Type B pancreatic cell (in vitro differentiated cells): Measurements from ENCODE around the gene TRMT1. TPM values are rescaled to one million over a fixed set of nuclear protein-coding genes. Genes with fewer than 3 reads are reported as not detected.

Experiments used
- DNase-seq: peaks from one replicate; pipeline ENCODE4 v3.0.0; 2021; ENCODE audit warnings: mixed read lengths; ENCODE audit not compliant: unreplicated experiment; ENCODE audit errors: extremely low spot score
- H3K27ac Mint-ChIP-seq: 2 replicates; pipeline ENCODE4 v1.8.0; 2021; ENCODE audit warnings: mild to moderate bottlenecking, mixed read lengths
- H3K27me3 Mint-ChIP-seq: 2 replicates; pipeline ENCODE4 v1.8.0; 2021; ENCODE audit warnings: mixed read lengths
- H3K36me3 Mint-ChIP-seq: 2 replicates; pipeline ENCODE4 v1.8.0; 2021; ENCODE audit warnings: mixed read lengths
- H3K4me1 Mint-ChIP-seq: one replicate; pipeline ENCODE4 v1.8.0; 2021; ENCODE audit warnings: mixed read lengths; ENCODE audit not compliant: unreplicated experiment
- H3K4me3 Mint-ChIP-seq: 2 replicates; pipeline ENCODE4 v1.8.0; 2021; ENCODE audit warnings: mild to moderate bottlenecking, mixed read lengths
- H3K9me3 Mint-ChIP-seq: 2 replicates; pipeline ENCODE4 v1.8.0; 2021; ENCODE audit warnings: mixed read lengths
- total RNA-seq: library from RNA; stranded (reverse); gene quantifications from 2 replicates; pipeline ENCODE4 v1.2.1, GENCODE V29; 2021; ENCODE audit warnings: low replicate concordance
- TF ChIP-seq, protein P1 (sequence below): fragments of 200-600 bp; sonication (generic); conservative IDR thresholded peaks from 2 replicates; pipeline ENCODE4 v1.5.0; 2021; ENCODE audit warnings: antibody characterized with exemption, mild to moderate bottlenecking

TRMT1 gene
- total RNA-seq, 1 donor from 2014 or later, result 69.7 TPM

DNA sequence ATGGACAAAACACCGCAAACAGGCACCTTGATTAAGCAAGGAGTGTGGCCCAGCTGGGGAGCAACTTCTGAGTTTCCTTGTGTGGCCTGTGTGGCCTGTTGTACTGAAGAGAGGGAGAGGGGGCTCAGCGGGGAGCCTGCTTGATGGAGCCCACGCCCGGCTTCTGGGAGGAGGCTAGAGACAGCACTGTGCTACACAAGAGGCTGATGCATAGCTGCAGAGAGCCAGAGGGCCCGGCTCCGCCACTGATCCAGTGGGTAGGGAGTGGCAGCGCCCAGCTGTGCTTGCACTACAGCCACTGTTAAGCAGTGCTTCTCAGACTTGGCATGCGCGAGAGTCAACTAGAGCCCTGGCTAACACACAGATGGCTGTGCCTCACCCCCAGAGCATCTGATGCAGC is 32.9 kb downstream of the TRMT1 start:
- H3K27ac Mint-ChIP-seq, result no peak overlapping the region
- peaks cover 34% of the 10 kb centered on the region for H3K4me1 Mint-ChIP-seq
- TF ChIP-seq, protein P1, sequence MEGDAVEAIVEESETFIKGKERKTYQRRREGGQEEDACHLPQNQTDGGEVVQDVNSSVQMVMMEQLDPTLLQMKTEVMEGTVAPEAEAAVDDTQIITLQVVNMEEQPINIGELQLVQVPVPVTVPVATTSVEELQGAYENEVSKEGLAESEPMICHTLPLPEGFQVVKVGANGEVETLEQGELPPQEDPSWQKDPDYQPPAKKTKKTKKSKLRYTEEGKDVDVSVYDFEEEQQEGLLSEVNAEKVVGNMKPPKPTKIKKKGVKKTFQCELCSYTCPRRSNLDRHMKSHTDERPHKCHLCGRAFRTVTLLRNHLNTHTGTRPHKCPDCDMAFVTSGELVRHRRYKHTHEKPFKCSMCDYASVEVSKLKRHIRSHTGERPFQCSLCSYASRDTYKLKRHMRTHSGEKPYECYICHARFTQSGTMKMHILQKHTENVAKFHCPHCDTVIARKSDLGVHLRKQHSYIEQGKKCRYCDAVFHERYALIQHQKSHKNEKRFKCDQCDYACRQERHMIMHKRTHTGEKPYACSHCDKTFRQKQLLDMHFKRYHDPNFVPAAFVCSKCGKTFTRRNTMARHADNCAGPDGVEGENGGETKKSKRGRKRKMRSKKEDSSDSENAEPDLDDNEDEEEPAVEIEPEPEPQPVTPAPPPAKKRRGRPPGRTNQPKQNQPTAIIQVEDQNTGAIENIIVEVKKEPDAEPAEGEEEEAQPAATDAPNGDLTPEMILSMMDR, result no peak
- H3K4me3 Mint-ChIP-seq, result no peak overlapping the region
- no peaks in the 10 kb centered on the region for H3K9me3 Mint-ChIP-seq
- no peaks in the 10 kb centered on the region for H3K36me3 Mint-ChIP-seq
- DNase-seq, result no peak
- H3K27me3 Mint-ChIP-seq, result peaks cover 64% of the 10 kb centered on the region

DNA sequence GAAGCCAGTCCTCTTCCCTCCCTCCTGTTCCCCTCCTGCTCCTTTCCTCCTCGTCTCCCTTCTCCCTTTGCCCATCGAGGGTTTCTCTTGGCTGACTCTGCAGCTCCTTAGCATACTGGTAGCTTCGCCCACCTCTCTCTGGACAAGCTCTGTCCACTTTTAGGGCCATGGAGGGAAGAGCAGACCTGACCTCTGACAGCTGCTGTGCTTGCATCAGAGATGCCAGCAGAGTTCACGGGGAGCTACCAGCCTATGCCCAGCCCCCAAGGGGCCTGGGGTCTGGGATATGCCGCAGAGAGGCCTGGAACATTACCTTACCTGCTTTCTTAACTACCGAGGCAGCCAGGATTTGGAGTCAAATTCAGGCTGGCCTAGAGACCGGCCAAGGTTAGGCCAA is 33.5 kb downstream of the TRMT1 start:
- Mint-ChIP-seq H3K9me3 (no peaks in the 10 kb centered on the region), H3K27me3 (peaks cover 61% of the 10 kb centered on the region), H3K4me1 (peaks cover 34% of the 10 kb centered on the region), H3K4me3 (no peak overlapping the region), H3K27ac (no peak overlapping the region), H3K36me3 (no peaks in the 10 kb centered on the region)
- DNase-seq, result no peak
- TF ChIP-seq, protein P1, result no peak

DNA sequence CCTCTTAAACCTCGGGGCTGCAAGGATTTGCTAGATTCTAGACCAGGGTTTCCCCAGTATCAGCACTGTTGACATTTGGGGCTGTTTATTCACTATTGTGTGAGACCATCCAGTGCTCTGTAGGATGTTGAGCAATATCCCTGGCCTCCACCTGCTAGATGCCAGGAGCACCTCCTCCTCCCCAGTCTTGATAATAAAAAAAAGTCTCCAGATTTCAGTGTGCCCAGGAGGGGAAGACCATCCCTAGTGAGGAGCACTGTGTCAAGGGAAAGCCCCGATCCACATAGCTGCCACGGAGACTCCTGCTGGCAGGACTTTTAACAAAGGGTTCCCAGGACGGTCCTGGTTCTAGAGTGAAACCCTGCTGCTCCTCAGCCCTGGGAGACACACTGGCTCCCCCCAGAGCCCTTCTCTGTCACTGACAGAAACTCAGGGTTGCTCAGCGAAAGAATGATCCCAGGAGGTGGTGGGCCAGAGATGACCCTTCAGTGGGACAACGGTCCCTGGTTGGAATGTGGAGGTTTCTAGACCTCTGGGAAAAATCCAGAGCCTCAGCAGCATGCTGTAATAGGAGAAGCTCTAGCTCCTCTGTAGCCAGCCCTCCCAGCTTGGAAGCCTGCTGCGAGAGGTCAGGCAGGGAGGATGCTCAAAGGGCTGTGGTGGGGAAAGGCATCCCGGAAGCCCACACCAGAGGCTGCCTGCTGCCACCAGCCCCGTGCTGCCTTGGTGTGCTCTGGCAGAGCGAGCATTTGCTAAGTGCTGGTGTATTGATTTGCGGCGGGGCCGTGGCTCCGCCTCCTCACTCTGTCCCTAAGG is 34.1 kb downstream of the TRMT1 start:
- no peak overlapping the region for H3K4me3 Mint-ChIP-seq
- H3K27me3 Mint-ChIP-seq, result peaks cover 61% of the 10 kb centered on the region
- no peak overlapping the region for H3K27ac Mint-ChIP-seq
- H3K9me3 Mint-ChIP-seq, result no peaks in the 10 kb centered on the region
- peaks cover 34% of the 10 kb centered on the region for H3K4me1 Mint-ChIP-seq
- no peaks in the 10 kb centered on the region for H3K36me3 Mint-ChIP-seq
- no peak for DNase-seq
- TF ChIP-seq, protein P1, result peak; percentile 34

DNA sequence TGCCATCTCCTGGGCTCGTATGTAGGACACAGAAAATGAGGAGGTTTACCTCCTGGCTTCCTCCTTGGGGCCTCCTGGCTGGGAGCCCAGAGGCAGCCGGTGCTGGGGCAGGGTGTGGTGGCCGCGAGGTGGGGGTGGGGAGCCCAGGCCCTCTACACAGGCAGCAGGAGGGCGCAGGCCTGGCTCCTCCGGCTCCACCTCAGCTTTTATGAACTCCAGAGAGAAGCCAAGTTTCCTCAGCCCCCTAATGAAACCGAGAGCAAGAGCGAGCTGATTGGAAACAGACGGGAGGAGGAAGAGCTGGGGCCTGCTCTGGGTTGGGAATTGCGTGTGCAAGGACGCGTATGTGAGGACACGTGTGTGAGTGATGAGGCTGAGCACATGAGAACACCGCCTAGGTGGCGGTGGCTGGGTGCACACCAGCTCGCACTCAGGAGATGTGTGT is 37.0 kb downstream of the TRMT1 start:
- Mint-ChIP-seq H3K27me3 (peaks cover 57% of the 10 kb centered on the region), H3K4me1 (peaks cover 28% of the 10 kb centered on the region)
- DNase-seq, result no peak

DNA sequence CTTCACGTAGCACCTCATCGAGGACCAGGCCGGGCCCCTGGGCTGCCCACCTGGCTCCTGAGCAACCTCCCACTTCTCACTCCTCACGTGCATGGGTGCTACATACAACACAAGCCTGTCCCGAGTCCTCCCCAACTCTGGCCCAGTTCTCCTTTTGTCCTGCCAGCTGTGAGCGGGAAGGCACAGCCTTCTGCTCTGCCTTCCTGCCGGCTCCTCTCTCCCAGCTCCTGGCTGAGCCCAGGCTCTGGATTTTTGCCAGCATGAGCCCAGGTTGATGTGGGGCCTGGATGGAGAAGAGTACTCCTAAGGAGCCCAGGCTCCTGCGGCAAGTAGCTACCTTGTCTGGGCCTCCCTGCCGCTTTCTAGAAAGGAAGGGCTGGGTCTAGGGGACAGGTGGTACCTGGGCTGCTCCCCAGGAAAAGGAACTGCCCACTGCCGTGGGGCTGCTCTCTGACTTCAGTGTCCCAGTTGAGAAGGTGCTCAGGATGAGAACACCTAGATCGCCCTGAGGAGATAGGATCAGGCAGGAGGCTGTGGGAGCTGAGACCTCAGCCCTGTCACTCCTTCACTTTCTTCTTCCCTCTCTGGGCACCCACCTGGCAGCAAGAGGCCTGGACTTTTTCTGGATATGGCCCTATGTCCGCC is 37.5 kb downstream of the TRMT1 start:
- no peaks in the 10 kb centered on the region for H3K36me3 Mint-ChIP-seq
- H3K4me3 Mint-ChIP-seq, result no peak overlapping the region
- H3K27me3 Mint-ChIP-seq, result peaks cover 54% of the 10 kb centered on the region
- TF ChIP-seq, protein P1, result no peak
- H3K9me3 Mint-ChIP-seq, result no peaks in the 10 kb centered on the region
- H3K27ac Mint-ChIP-seq, result no peak overlapping the region
- H3K4me1 Mint-ChIP-seq, result peaks cover 28% of the 10 kb centered on the region
- DNase-seq, result no peak

More for the DNA sequence above, 37.0 kb downstream of the TRMT1 start:
- Mint-ChIP-seq H3K4me3 (no peak overlapping the region), H3K36me3 (no peaks in the 10 kb centered on the region), H3K9me3 (no peaks in the 10 kb centered on the region), H3K27ac (no peak overlapping the region)
- TF ChIP-seq, protein P1, result no peak
